ENCODE data around the gene ZNF18. TPM values are rescaled to one million over a fixed set of nuclear protein-coding genes. Genes with fewer than 3 reads are reported as not detected.

ZNF18 gene
- total and polyA plus RNA-seq, 2 of the 13 experiments (the other 11 are each of a cell fraction or from before 2014, with no cell fraction given) = 2.4 to 5.4 TPM

- no peak for TF ChIP-seq ZNF703 (CRISPR knock-in tag; IDR thresholded peaks at IDR 0.05; ENCODE audit: borderline replicate concordance)
- TF ChIP-seq GMEB2 (CRISPR knock-in tag; IDR thresholded peaks at IDR 0.05; ENCODE audit: low read depth) = no peak
- TF ChIP-seq ZNF451 (CRISPR knock-in tag; IDR thresholded peaks at IDR 0.05) = no peak
- TF ChIP-seq DNMT1 (CRISPR knock-in tag; IDR thresholded peaks at IDR 0.05) = no peak
- 0 out of 2 replicates have a peak, but pooled peaks have one; percentile 3 for TF ChIP-seq CSRNP1 (CRISPR knock-in tag; IDR thresholded peaks at IDR 0.05)
- no peak for TF ChIP-seq ZFAT (CRISPR knock-in tag; conservative IDR thresholded peaks at IDR 0.05)
- 0 out of 2 replicates have a peak, but pooled peaks have one; percentile 13 for TF ChIP-seq SNAPC2 (CRISPR knock-in tag; IDR thresholded peaks at IDR 0.05)
- no peak for TF ChIP-seq RELA (CRISPR knock-in tag; IDR thresholded peaks at IDR 0.05)
- no peak for TF ChIP-seq ZBTB7A (CRISPR knock-in tag; IDR thresholded peaks at IDR 0.05)
- TF ChIP-seq THAP8 (CRISPR knock-in tag; IDR thresholded peaks at IDR 0.05; ENCODE audit: borderline replicate concordance) = no peak
- TF ChIP-seq ZNF652 (CRISPR knock-in tag; IDR thresholded peaks at IDR 0.05; ENCODE audit: borderline replicate concordance, low read depth) = no peak
- TF ChIP-seq ETS1 (CRISPR knock-in tag; IDR thresholded peaks at IDR 0.05) = no peak
- no peak for TF ChIP-seq ATF7-NPFF (CRISPR knock-in tag; IDR thresholded peaks at IDR 0.05; ENCODE audit: low read depth)
- no peak for TF ChIP-seq ZNF432 (CRISPR knock-in tag; IDR thresholded peaks at IDR 0.05; ENCODE audit: borderline replicate concordance)
- TF ChIP-seq KLF11 (CRISPR knock-in tag; IDR thresholded peaks at IDR 0.05) = no peak
- TF ChIP-seq ZNF781 (CRISPR knock-in tag; IDR thresholded peaks at IDR 0.05; ENCODE audit: borderline replicate concordance, not compliant biosample characterization) = peak; percentile 10
- TF ChIP-seq ZNF446 (CRISPR knock-in tag; IDR thresholded peaks at IDR 0.05) = 0 out of 2 replicates have a peak, but pooled peaks have one; percentile 34
- no peak for TF ChIP-seq ZNF616 (CRISPR knock-in tag; IDR thresholded peaks at IDR 0.05; ENCODE audit: low read depth)
- no peak for TF ChIP-seq GRHL1 (CRISPR knock-in tag; conservative IDR thresholded peaks at IDR 0.05)
- TF ChIP-seq PRDM15 (CRISPR knock-in tag; IDR thresholded peaks at IDR 0.05) = no peak
These were observed 541 bp downstream of the ZNF18 start (continued) for GRCh38 chr17:11996722-11997146.

Data from HepG2 (cell line).